Thymus (tissue), 11 donors: Measurements from ENCODE around the gene ST6GALNAC4. TPM values are rescaled to one million over a fixed set of nuclear protein-coding genes. Genes with fewer than 3 reads are reported as not detected.
"Not testable (repeated sequence)": the region's sequence is repeated elsewhere in the genome, so short reads cannot be mapped to it uniquely, and the experiment has no call there.

ENCODE experiments used
- DNase-seq, 9 donors: peaks; one replicate each; pipeline ENCODE4 v3.0.0-alpha.2; 2013; ENCODE audit warnings: low spot score in 9 of 9, low read depth in 6 of 9, missing footprints in 1 of 9
- H3K27ac ChIP-seq, 2 donors: one replicate each; pipeline ENCODE4 v1.5.1; 2013; ENCODE audit warnings: control low read depth in 1 of 2, low read depth in 1 of 2, low read length in 1 of 2, mild to moderate bottlenecking in 1 of 2, moderate library complexity in 1 of 2
- H3K27me3 ChIP-seq, 2 donors: one replicate each; pipeline ENCODE4 v1.5.1; 2013; ENCODE audit warnings: low read length in 1 of 2; ENCODE audit not compliant: control insufficient read depth in 2 of 2, insufficient read depth in 1 of 2
- H3K36me3 ChIP-seq, 2 donors: one replicate each; pipeline ENCODE4 v1.5.1; 2013; ENCODE audit warnings: low read length in 1 of 2, mild to moderate bottlenecking in 1 of 2, moderate library complexity in 1 of 2; ENCODE audit not compliant: control insufficient read depth in 2 of 2, insufficient read depth in 2 of 2
- H3K4me1 ChIP-seq, 2 donors: one replicate each; pipeline ENCODE4 v1.5.1; 2013; ENCODE audit warnings: low read length in 2 of 2; ENCODE audit not compliant: control insufficient read depth in 2 of 2, insufficient read depth in 2 of 2
- H3K4me3 ChIP-seq, 2 donors: one replicate each; pipeline ENCODE4 v1.5.1; 2013; ENCODE audit warnings: low read length in 2 of 2, control low read depth in 1 of 2, mild to moderate bottlenecking in 1 of 2
- H3K9me3 ChIP-seq, 2 donors: one replicate each; pipeline ENCODE4 v1.5.1; 2013; ENCODE audit warnings: low read length in 1 of 2, mild to moderate bottlenecking in 1 of 2; ENCODE audit not compliant: control insufficient read depth in 2 of 2, insufficient read depth in 1 of 2
- WGBS: extraction: QIAGEN DNeasy Blood & Tissue Kit; methylation state at CpG from one replicate; pipeline ENCODE4 v1.1.7; 2013; 5-methylcytosine and 5-hydroxymethylcytosine counted together
- polyA plus RNA-seq: library from polyadenylated mRNA; stranded (reverse); fragments of 200-250 nt; gene quantifications from one replicate; pipeline ENCODE4 v1.2.3, GENCODE V29; 2013
- total RNA-seq: library from RNA; stranded (reverse); fragments of 120-200 nt; gene quantifications from one replicate; pipeline ENCODE4 v1.2.4, GENCODE V29; 2013
- donor health status: healthy.

ST6GALNAC4 gene
- total and polyA plus RNA-seq, 2 donors = 8.5 to 12.8 TPM

DNA sequence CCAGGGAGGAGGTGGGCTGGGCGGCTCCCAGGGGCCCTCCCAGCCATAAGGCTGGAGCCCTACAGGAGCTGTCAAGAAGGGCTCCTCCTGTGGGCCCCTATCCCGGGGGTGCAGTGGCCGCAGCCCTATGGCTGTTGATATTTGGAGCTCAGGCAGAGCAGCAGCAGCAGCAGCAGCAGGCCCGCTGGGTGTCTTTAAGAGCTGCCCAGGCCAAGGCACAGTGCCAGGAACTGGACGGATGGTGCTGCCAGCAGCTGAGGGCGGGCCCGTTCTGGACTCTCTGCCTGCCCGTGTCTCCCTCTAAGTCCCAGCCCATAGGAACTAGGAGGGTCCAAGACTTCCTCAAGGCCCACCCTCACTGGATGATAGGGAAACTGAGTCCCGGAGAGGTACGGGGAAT is 43.0 kb downstream of the ST6GALNAC4 start:
- DNase-seq = no peak
- H3K36me3 ChIP-seq = peaks cover 0 to 3% of the 10 kb centered on the region in 2 donors
- peaks cover 0 to 8% of the 10 kb centered on the region in 2 donors for H3K4me1 ChIP-seq
- no peaks in the 10 kb centered on the region for H3K9me3 ChIP-seq
- no peak overlapping the region for H3K4me3 ChIP-seq
- WGBS = 95% methylated on average over 10 of the region's 10 CpGs
- peaks cover 15 to 28% of the 10 kb centered on the region in 2 donors for H3K27me3 ChIP-seq
- no peak overlapping the region for H3K27ac ChIP-seq

DNA sequence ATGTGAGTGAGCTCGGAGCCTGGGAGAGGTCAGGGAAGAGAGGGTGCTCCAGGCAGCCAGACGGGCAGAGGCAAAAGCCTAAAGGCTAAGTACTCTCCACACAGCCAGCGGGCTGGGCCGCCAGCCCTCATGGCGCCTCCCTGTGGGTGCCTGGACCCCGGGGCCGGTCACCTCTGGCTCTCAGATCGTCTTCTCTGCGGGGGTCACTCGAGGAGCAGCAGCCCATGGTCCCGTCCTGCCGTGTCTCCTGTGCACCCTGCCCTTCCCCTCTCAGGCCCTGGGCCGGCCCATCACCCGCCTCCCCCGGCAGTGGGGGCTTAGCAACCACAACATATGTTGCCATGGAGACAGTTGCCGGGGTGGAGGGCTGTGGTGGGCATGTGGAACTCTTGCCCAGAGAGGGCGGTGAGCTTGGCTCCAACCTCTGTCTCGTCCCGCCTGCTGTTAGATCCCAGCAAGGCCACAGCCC is 43.6 kb downstream of the ST6GALNAC4 start:
- Histone ChIP-seq H3K36me3 (peaks cover 0 to 3% of the 10 kb centered on the region in 2 donors), H3K27ac (no peak overlapping the region), H3K27me3 (peaks cover 12 to 22% of the 10 kb centered on the region in 2 donors), H3K4me1 (peaks cover 0 to 8% of the 10 kb centered on the region in 2 donors), H3K9me3 (no peaks in the 10 kb centered on the region), H3K4me3 (no peak overlapping the region)
- DNase-seq = no peak
- WGBS = 90% methylated on average over 19 of the region's 19 CpGs

DNA sequence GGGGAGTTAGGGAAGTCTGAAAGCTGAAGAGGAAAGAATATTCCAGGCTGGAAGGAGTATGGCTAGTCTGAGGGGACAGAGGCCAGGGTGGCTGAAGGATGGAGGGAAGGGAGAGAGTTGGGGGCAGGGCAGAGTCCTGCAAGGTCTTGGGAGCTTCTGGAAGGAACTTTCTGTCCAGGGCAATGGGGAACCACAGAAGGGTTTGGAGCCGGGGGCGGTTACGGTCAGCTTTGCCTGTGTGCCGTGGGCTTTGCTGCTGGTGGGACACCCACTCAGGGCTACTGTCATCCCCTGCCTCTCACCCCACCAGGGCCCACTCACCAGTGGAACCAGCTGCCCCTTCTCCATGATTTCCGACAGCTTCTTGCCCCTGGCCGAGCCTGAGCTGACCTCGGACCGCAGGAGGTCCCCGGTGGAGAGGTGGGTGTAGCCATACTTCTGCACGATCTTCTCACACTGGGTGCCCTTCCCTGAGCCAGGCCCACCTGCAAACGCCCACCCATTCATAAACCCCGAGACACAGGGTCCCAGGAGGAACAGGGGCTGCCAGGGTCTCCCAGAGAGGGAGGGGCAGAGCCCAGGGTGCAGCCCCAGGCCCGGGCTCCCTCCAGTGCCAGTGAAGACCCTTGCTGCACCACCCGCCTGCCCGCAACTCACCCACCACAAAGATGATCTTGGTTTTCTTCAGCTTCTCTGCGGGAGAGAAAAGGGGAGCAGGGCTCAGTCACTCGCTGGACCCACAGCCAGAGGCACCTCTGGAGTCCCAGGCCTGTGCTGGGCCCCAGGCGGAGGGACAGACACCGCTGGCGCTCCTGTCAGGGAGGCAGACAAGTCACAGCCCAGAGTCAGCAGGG is 44.2 kb downstream of the ST6GALNAC4 start:
- peaks cover 0 to 6% of the 10 kb centered on the region in 2 donors for H3K4me1 ChIP-seq
- H3K27ac ChIP-seq = no peak overlapping the region
- H3K9me3 ChIP-seq = no peaks in the 10 kb centered on the region
- no peak overlapping the region for H3K4me3 ChIP-seq
- peaks cover 8 to 15% of the 10 kb centered on the region in 2 donors for H3K27me3 ChIP-seq
- DNase-seq = no peak
- 97% methylated on average over 20 of the region's 20 CpGs for WGBS
- peaks cover 0 to 3% of the 10 kb centered on the region in 2 donors for H3K36me3 ChIP-seq

DNA sequence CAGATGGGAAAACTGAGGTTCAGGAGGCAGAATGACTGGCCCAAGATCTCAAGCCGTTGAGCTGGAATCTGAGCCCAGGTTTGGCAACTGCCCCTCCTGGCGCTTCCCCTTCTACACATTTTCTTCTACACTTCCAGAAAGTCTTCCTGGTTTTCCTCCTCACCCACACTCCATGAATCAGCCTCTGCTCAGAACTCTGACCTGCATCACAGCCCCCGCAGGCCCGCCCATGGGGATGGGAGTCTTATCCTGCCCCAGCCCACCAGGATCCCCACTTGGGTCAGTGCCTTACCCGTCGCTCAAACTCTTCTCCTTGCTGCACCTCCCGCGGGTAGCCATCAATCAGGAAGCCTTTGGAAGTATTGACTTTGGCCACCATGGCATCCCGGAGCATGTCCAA is 45.3 kb downstream of the ST6GALNAC4 start:
- peaks cover 0 to 8% of the 10 kb centered on the region in 2 donors for H3K4me1 ChIP-seq
- WGBS = 97% methylated on average over 9 of the region's 9 CpGs
- no peak for DNase-seq
- no peaks in the 10 kb centered on the region for H3K36me3 ChIP-seq
- no peaks in the 10 kb centered on the region for H3K9me3 ChIP-seq
- peaks cover 0 to 5% of the 10 kb centered on the region in 2 donors for H3K27me3 ChIP-seq
- no peak overlapping the region for H3K27ac ChIP-seq
- no peak overlapping the region for H3K4me3 ChIP-seq

DNA sequence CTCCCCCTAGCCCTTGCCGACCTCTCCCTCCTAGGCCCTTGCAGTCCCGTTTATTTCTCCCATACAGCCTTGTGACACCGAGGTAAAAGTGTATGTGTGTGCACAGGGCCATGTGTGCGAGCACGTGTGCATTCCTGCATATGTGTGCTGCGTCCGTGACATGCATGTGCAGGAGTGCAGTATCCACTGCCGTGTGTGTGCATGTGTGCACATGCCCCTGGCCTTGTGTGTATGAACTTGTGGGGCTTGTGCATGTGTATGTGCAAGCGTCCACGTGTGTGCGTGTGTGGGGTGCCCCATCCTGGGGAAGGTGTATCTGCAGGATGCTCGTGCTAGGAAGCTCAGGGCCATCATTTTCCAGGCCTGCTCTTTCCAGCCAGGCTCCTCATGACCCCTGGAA is 46.0 kb downstream of the ST6GALNAC4 start:
- H3K4me1 ChIP-seq = peaks cover under 1 to 14% of the 10 kb centered on the region in 2 donors
- H3K27ac ChIP-seq = no peak overlapping the region
- no peaks in the 10 kb centered on the region for H3K27me3 ChIP-seq
- 93% methylated on average over 12 of the region's 12 CpGs for WGBS
- no peak overlapping the region for H3K4me3 ChIP-seq
- H3K9me3 ChIP-seq = no peaks in the 10 kb centered on the region
- DNase-seq = no peak
- no peaks in the 10 kb centered on the region for H3K36me3 ChIP-seq

DNA sequence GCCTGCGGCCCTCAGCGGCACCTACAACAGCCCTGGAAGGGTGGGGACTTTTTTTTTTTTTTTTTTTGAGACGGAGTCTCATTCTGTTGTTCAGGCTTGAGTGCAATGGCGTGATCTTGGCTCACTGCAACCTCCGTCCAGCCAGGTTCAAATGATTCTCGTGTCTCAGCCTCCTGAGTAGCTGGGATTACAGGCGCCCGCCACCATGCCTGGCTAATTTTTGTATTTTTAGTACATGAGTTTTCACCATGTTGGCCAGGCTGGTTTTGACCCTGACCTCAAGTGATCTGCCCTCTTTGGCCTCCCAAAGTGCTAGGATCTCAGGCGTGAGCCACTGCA is 46.7 kb downstream of the ST6GALNAC4 start:
- H3K4me1 ChIP-seq = peaks cover 8 to 20% of the 10 kb centered on the region in 2 donors
- 70% methylated on average over 9 of the region's 9 CpGs for WGBS
- H3K4me3 ChIP-seq, H3K36me3 ChIP-seq, DNase-seq, H3K27ac ChIP-seq, H3K9me3 ChIP-seq, H3K27me3 ChIP-seq: not testable (repeated sequence)

DNA sequence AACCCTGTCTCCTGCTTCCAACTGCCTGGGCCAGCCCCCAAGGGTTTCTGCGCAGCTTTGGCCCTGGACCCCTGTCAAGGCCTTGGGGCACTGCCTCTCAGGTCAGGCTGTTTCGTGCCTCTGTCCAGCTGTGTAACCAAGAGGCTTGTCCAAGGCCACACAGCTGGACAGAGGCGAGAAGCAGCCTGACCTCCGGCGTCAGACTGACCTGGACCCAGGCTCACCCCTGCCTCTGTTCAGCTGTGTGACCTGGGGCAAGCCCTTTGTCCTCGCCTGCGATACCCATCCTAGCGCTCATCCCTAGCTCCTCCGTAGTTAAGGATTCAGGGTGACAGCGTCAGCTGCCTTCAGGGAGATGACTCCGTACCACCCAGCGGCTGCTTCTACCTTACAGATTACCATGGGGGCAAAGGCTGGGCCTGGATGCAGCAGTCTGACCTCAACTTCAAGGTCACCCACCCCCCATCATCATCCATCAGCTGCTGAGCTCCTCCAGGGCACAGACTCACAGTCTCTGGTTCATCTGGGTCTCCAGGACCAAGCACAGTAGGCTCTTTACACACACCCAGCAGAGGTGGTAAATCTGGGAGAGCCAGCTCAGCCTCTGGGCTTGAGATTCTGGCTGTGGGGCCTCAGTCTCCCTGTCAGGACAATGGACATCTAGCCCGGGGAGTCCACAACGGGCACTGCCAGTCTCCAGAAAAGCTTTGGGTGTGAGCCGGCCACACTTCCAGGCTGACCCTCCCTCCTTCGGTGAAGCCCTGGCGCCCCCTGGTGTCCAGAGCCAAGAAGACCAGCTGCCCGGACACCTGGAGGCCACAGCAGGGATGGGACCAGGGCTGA is 47.3 kb downstream of the ST6GALNAC4 start:
- peak in 6 of 9 donors; percentile 53 to 70 (median 60) for DNase-seq
- Histone ChIP-seq H3K36me3 (no peaks in the 10 kb centered on the region), H3K27ac (no peak overlapping the region), H3K27me3 (no peaks in the 10 kb centered on the region), H3K9me3 (no peaks in the 10 kb centered on the region), H3K4me1 (peaks cover 10 to 25% of the 10 kb centered on the region in 2 donors), H3K4me3 (no peak overlapping the region)
- 67% methylated on average over 18 of the region's 18 CpGs for WGBS

DNA sequence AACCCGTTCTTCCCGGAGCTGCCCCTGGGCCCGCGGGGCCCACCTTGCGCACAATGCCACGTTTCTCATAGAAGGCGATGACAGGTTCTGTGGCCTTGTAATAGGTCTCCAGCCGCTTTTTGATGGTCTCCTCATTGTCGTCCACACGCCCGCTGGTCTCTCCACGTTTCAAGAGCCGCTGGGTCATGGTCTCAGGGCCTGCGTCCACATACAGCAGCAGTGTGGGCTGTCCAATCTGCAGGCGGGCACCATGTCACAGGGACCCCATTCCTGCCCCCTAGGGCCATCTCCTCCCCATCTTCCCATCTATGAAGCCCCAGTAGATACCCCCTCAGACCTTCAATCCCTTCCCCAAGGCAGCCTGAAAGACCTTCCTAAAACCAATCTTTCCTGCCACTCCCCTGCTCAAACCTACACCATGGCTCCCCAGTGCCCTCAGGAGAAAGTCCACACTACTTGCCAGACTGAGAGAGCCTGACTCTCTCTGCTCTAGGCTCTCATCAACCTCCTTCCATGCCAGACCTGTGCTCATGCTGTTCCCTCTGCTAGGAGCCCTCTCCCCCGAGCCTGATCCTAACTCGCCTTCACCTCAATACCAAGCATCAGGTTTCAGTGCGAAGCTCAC is 48.5 kb downstream of the ST6GALNAC4 start:
- WGBS = 95% methylated on average over 18 of the region's 18 CpGs
- no peak overlapping the region for H3K27ac ChIP-seq
- peaks cover 10 to 25% of the 10 kb centered on the region in 2 donors for H3K4me1 ChIP-seq
- no peaks in the 10 kb centered on the region for H3K27me3 ChIP-seq
- no peaks in the 10 kb centered on the region for H3K36me3 ChIP-seq
- DNase-seq = no peak
- no peaks in the 10 kb centered on the region for H3K9me3 ChIP-seq
- H3K4me3 ChIP-seq = no peak overlapping the region
